ENCODE data around the gene CTNS.
"Not testable (repeated sequence)": the region's sequence is repeated elsewhere in the genome, so short reads cannot be mapped to it uniquely, and the experiment has no call there.

Gene CTNS

GRCh38 chr17:3688027-3688553 is 51.5 kb downstream of the CTNS start:
- DNase-seq (ENCODE audit: low spot score), result no peak

- no peak for DNase-seq (ENCODE audit: low spot score)
Measured at GRCh38 chr17:3688852-3689261, 52.3 kb downstream of the CTNS start.

GRCh38 chr17:3689262-3690093 is 52.9 kb downstream of the CTNS start:
- DNase-seq (ENCODE audit: low spot score), result no peak

GRCh38 chr17:3690094-3690715 is 53.6 kb downstream of the CTNS start:
- DNase-seq (ENCODE audit: low spot score), result no peak

- DNase-seq (ENCODE audit: low spot score), result no peak
Measured at GRCh38 chr17:3691617-3692067, 55.1 kb downstream of the CTNS start.

GRCh38 chr17:3692346-3692745 is 55.8 kb downstream of the CTNS start:
- DNase-seq (ENCODE audit: low spot score), result no peak

- DNase-seq (ENCODE audit: low spot score), result no peak
Measured at GRCh38 chr17:3693141-3693540, 56.6 kb downstream of the CTNS start.

GRCh38 chr17:3693829-3694231 is 57.3 kb downstream of the CTNS start:
- DNase-seq (ENCODE audit: low spot score), result no peak

- no peak for DNase-seq (ENCODE audit: low spot score)
Measured at GRCh38 chr17:3695129-3695722, 58.7 kb downstream of the CTNS start.

GRCh38 chr17:3695723-3696411 is 59.3 kb downstream of the CTNS start, which contains the start of gene P2RX5:
Gene P2RX5, minus strand, starts transcription at chr17:3696155. Its CDS starts 150 bp downstream, at chr17:3696005.
- DNase-seq (ENCODE audit: low spot score), result peak; percentile 80

GRCh38 chr17:3697103-3697476 is 60.5 kb downstream of the CTNS start:
- no peak for DNase-seq (ENCODE audit: low spot score)

- no peak for DNase-seq (ENCODE audit: low spot score)
Measured at GRCh38 chr17:3698139-3698538, 61.6 kb downstream of the CTNS start.

- DNase-seq (ENCODE audit: low spot score), result no peak
Measured at GRCh38 chr17:3699951-3700350, 63.4 kb downstream of the CTNS start.

GRCh38 chr17:3702041-3702539 is 65.5 kb downstream of the CTNS start:
- DNase-seq (ENCODE audit: low spot score), result not testable (repeated sequence)

- no peak for DNase-seq (ENCODE audit: low spot score)
Measured at GRCh38 chr17:3704931-3705717, 68.6 kb downstream of the CTNS start.

GRCh38 chr17:3705718-3705984 is 69.1 kb downstream of the CTNS start:
- DNase-seq (ENCODE audit: low spot score), result not testable (repeated sequence)

- no peak for DNase-seq (ENCODE audit: low spot score)
Measured at GRCh38 chr17:3708366-3708765, 71.8 kb downstream of the CTNS start.

- no peak for DNase-seq (ENCODE audit: low spot score)
Measured at GRCh38 chr17:3710951-3711383, 74.4 kb downstream of the CTNS start.

All from ecto neural progenitor cell (in vitro differentiated cells).